ENCODE data around the gene NBEA. TPM values are rescaled to one million over a fixed set of nuclear protein-coding genes. Genes with fewer than 3 reads are reported as not detected.
"Not testable (repeated sequence)": the region's sequence is repeated elsewhere in the genome, so short reads cannot be mapped to it uniquely, and the experiment has no call there.

The NBEA gene
- total RNA-seq, 1 donor from 2014 or later, result 0.18 TPM

DNA sequence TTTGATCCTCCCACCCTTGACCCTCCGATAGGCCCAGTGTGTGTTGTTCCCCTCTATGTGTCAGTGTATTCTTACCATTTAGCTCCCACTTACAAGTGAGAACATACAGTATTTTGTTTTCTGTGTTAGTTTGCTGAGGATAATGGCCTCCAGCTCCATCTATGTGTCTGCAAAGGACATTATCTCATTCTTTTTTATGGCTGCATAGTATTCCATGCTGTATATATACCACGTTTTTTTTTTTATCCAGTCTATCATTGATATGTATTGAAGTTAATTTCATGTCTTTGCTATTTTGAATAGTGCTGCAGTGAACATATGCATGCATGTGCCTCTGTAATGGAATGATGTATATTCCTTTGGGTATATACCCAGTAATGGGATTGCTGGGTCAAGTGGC lies 27.5 kb downstream of the NBEA start:
- H3K9me3 Mint-ChIP-seq, result peaks cover 24% of the 10 kb centered on the region
- H3K4me1 Mint-ChIP-seq (ENCODE audit: low read depth); H3K27me3 Mint-ChIP-seq (ENCODE audit: insufficient read depth); DNase-seq (ENCODE audit: low spot score); intact Hi-C loops (cut with micrococcal nuclease); H3K36me3 Mint-ChIP-seq (ENCODE audit: low read depth); H3K4me3 Mint-ChIP-seq; H3K27ac Mint-ChIP-seq: not testable (repeated sequence)

DNA sequence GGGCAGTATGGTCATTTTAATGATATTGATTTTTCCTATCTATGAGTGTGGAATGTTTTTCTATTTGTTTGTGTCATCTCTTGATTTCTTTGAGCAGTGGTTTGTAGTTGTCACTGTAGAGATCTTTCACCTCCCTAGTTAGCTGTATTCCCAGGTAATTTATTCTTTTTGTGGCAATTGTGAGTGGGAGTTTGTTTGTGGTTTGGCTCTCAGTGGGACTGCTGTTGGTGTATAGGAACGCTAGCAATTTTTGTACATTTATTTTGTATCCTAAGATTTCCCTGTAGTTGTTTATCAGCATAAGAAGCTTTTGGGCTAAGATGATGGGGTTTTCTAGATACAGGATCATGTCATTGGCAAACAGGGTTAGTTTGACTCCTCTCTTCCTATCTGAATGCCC lies 28.9 kb downstream of the NBEA start:
- Mint-ChIP-seq H3K4me1 (ENCODE audit: low read depth) (no peaks in the 10 kb centered on the region), H3K27ac (no peak overlapping the region), H3K27me3 (ENCODE audit: insufficient read depth) (peaks cover 2% of the 10 kb centered on the region), H3K9me3 (peaks cover 30% of the 10 kb centered on the region), H3K4me3 (no peak overlapping the region), H3K36me3 (ENCODE audit: low read depth) (no peaks in the 10 kb centered on the region)
- DNase-seq (ENCODE audit: low spot score), result no peak
- intact Hi-C loops (cut with micrococcal nuclease), result no loop called here

DNA sequence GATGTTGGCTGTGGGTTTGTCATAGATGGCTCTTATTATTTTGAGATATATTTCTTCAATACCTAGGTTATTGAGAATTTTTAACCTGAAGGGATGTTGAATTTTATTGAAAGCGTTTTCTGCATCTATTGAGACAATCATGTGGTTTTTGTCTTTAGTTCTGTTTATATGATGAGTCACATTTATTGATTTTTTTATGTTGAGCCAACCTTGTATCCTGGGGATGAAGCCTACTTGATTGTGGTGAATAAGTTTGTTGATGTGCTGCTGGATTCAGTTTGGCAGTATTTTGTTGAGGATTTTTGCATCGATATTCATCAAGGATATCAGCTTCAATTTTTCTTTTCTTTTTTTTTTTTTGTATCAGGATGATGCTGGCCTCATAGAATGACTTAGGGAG lies 29.4 kb downstream of the NBEA start:
- Mint-ChIP-seq H3K27me3 (ENCODE audit: insufficient read depth) (peaks cover 2% of the 10 kb centered on the region), H3K36me3 (ENCODE audit: low read depth) (no peaks in the 10 kb centered on the region), H3K4me3 (no peak overlapping the region), H3K27ac (no peak overlapping the region), H3K9me3 (peaks cover 30% of the 10 kb centered on the region), H3K4me1 (ENCODE audit: low read depth) (no peaks in the 10 kb centered on the region)
- DNase-seq (ENCODE audit: low spot score), result no peak
- intact Hi-C loops (cut with micrococcal nuclease), result no loop called here

DNA sequence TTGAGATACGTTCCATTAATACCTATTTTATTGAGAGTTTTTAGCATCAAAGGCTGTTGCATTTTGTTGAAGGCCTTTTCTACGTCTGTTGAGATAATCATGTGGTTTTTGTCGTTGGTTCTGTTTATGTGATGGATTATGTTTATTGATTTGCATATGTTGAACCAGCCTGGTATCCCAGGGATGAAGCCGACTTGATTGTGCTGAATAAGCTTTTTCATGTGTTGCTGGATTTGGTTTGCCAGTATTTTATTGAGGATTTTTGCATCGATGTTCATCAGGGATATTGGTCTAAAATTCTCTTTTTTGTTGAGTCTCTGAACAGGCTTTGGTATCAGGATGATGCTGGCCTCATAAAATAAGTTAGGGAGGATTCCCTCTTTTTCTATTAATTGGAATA lies 43.1 kb downstream of the NBEA start:
- intact Hi-C loops (cut with micrococcal nuclease); H3K27ac Mint-ChIP-seq; H3K4me3 Mint-ChIP-seq; H3K36me3 Mint-ChIP-seq (ENCODE audit: low read depth); H3K4me1 Mint-ChIP-seq (ENCODE audit: low read depth); H3K27me3 Mint-ChIP-seq (ENCODE audit: insufficient read depth); DNase-seq (ENCODE audit: low spot score): not testable (repeated sequence)
- H3K9me3 Mint-ChIP-seq, result peaks cover 30% of the 10 kb centered on the region

DNA sequence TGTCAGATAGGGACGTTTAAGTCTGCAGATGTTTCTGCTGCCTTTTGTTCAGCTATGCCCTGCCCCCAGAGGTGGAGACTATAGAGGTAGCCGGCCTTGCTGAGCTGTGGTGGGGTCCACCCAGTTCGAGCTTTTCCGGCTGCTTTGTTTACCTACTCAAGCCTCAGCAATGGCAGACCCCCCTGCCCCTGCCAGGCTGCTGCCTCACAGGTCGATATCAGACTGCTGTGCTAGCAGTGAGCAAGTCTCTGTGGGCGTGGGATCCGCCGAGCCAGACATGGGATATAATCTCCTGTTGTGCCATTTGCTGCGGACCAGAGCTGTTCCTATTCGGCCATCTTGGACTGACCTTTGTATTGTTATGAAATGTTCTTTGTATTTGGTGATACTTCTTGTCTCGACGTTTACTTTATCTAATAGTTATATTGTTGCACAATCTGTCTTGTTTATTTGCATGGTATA lies 46.3 kb downstream of the NBEA start:
- H3K36me3 Mint-ChIP-seq (ENCODE audit: low read depth), result no peaks in the 10 kb centered on the region
- H3K4me1 Mint-ChIP-seq (ENCODE audit: low read depth), result no peaks in the 10 kb centered on the region
- no peak for DNase-seq (ENCODE audit: low spot score)
- H3K9me3 Mint-ChIP-seq, result peaks cover 47% of the 10 kb centered on the region
- no peak overlapping the region for H3K27ac Mint-ChIP-seq
- intact Hi-C loops (cut with micrococcal nuclease), result no loop called here
- no peaks in the 10 kb centered on the region for H3K27me3 Mint-ChIP-seq (ENCODE audit: insufficient read depth)
- H3K4me3 Mint-ChIP-seq, result no peak overlapping the region

DNA sequence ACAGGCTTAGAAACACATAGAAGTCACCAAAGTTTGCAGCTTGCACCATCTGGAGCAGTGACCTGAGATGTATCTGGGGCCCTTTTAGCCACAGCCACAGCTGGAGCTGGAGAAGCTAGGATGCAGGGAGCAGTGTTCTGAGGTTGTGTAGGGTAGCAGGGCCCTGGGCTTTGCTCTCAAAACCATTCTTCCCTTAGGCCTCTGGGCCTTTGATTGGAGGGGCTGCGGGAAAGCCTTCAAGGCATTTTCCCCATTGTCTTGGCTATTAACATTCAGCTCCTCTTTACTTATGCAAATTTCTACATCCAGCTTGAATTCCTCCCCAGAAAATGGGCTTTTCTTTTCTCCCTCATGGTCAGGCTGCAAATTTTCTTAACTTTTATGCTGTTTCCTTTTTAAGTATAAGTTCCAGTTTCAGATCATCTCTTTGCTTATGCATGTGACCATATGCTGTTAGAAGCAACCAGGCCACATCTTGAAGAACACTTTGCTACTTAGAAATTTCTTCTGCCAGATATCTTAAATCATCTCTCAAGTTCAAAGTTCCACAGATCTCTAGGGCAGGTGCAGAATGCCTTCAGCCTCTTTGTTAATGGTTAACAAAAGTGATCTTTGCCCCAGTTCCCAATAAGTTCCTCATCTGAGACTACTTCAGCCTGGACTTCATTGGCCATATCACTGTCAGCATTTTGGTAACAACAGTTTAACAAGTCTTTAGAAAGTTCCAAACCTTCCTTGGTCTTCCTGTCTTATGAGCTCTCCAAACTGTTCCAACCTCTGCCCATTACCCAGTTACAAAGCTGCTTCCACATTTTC lies 48.5 kb downstream of the NBEA start:
- Mint-ChIP-seq H3K4me3 (no peak overlapping the region), H3K27ac (no peak overlapping the region), H3K27me3 (ENCODE audit: insufficient read depth) (no peaks in the 10 kb centered on the region), H3K9me3 (peaks cover 46% of the 10 kb centered on the region), H3K4me1 (ENCODE audit: low read depth) (no peaks in the 10 kb centered on the region), H3K36me3 (ENCODE audit: low read depth) (no peaks in the 10 kb centered on the region)
- intact Hi-C loops (cut with micrococcal nuclease), result no loop called here
- DNase-seq (ENCODE audit: low spot score), result no peak

DNA sequence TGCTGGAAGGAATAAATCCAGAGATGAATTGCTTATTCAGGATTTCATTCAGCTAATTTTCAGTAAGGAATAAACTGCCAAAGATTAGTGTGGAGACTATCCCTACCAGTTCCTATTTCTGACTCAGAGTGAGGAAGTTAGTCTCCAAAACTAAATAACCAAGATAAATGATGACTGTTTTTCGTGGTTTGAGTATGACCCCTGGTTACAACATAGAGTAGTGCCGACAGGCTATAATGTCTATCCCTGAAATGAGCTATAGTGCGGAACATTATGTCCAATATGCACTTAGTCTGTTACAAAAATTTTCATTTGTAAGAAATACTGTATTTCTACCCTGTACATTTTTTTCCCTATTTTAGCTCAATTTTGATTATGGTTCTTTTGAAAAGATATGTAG lies 51.4 kb downstream of the NBEA start:
- no peak overlapping the region for H3K4me3 Mint-ChIP-seq
- H3K9me3 Mint-ChIP-seq, result peaks cover 37% of the 10 kb centered on the region
- no peaks in the 10 kb centered on the region for H3K36me3 Mint-ChIP-seq (ENCODE audit: low read depth)
- H3K27me3 Mint-ChIP-seq (ENCODE audit: insufficient read depth), result no peaks in the 10 kb centered on the region
- no peaks in the 10 kb centered on the region for H3K4me1 Mint-ChIP-seq (ENCODE audit: low read depth)
- DNase-seq (ENCODE audit: low spot score), result no peak
- intact Hi-C loops (cut with micrococcal nuclease), result no loop called here
- no peak overlapping the region for H3K27ac Mint-ChIP-seq

DNA sequence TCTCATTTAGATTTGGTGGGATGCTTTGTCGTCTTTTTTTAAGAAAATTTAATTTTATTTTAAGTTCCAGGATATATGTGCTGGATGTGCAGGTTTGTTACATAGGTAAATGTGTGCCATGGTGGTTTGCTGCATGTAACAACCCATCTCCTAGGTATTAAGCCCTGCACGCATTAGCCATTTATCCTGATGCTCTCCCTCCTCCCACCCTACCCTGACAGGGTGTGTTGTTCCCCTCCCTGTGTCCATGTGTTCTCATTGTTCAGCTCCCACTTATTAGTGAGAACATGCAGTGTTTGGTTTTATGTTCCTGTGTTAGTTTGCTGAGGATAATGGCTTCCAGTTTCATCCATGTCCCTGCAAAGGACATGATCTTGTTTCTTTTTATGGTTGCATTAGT lies 61.7 kb downstream of the NBEA start:
- H3K4me3 Mint-ChIP-seq; H3K27me3 Mint-ChIP-seq (ENCODE audit: insufficient read depth); H3K27ac Mint-ChIP-seq; H3K4me1 Mint-ChIP-seq (ENCODE audit: low read depth); H3K9me3 Mint-ChIP-seq; DNase-seq (ENCODE audit: low spot score); intact Hi-C loops (cut with micrococcal nuclease); H3K36me3 Mint-ChIP-seq (ENCODE audit: low read depth): not testable (repeated sequence)

DNA sequence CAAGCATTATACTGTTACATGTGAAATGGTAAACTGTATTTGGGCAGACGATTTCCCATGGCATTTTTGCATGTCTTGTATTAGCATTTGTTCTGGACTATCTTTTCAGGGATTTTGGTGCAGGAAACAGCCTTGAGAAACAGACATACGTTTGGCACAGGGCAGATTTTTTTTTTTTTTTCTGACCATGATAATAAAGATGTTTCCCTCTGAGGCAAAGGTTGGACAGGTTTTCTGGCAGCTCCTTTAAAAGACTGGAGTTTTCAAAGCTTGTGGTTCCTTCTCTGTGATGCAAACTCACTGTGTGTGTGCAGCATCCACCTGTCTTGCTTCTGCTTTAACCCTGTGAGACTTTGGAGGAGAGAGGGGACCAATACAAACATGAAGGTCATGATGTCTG lies 63.0 kb downstream of the NBEA start:
- Mint-ChIP-seq H3K9me3 (no peaks in the 10 kb centered on the region), H3K36me3 (ENCODE audit: low read depth) (no peaks in the 10 kb centered on the region), H3K4me3 (no peak overlapping the region), H3K4me1 (ENCODE audit: low read depth) (no peaks in the 10 kb centered on the region), H3K27me3 (ENCODE audit: insufficient read depth) (no peaks in the 10 kb centered on the region), H3K27ac (no peak overlapping the region)
- no peak for DNase-seq (ENCODE audit: low spot score)
- intact Hi-C loops (cut with micrococcal nuclease), result no loop called here

DNA sequence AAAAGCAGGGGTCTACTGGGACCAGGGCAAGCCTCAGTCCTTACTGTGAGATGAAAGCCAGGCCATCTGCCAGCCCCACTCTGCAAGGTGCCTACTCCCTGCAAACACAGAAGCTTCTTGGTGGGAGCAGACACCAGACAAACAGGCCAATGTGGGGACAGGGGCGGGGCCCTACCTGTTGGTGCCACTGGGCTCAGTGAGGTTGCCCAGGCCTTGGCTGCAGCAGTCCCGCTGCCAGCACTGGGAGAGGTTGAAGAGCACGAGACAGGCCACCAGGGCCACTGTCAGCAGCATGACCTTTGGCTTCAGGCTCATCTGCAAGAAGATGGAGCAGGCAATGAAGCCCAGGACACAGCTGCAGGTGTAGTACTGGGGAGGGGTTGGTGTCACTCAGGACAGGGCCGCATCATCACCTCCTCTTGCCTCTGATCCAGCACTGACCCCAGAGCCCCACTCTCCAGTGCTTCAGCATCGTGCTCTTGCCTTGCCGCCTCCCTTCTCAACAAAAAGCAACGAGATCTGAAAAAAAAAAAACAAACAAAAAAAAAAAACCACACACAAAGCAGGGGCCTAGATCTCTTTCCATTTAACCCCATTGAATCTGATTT lies 72.6 kb downstream of the NBEA start:
- intact Hi-C loops (cut with micrococcal nuclease), result no loop called here
- no peaks in the 10 kb centered on the region for H3K4me1 Mint-ChIP-seq (ENCODE audit: low read depth)
- H3K4me3 Mint-ChIP-seq, result no peak overlapping the region
- no peaks in the 10 kb centered on the region for H3K27me3 Mint-ChIP-seq (ENCODE audit: insufficient read depth)
- H3K36me3 Mint-ChIP-seq (ENCODE audit: low read depth), result no peaks in the 10 kb centered on the region
- no peaks in the 10 kb centered on the region for H3K9me3 Mint-ChIP-seq
- H3K27ac Mint-ChIP-seq, result no peak overlapping the region
- DNase-seq (ENCODE audit: low spot score), result no peak

DNA sequence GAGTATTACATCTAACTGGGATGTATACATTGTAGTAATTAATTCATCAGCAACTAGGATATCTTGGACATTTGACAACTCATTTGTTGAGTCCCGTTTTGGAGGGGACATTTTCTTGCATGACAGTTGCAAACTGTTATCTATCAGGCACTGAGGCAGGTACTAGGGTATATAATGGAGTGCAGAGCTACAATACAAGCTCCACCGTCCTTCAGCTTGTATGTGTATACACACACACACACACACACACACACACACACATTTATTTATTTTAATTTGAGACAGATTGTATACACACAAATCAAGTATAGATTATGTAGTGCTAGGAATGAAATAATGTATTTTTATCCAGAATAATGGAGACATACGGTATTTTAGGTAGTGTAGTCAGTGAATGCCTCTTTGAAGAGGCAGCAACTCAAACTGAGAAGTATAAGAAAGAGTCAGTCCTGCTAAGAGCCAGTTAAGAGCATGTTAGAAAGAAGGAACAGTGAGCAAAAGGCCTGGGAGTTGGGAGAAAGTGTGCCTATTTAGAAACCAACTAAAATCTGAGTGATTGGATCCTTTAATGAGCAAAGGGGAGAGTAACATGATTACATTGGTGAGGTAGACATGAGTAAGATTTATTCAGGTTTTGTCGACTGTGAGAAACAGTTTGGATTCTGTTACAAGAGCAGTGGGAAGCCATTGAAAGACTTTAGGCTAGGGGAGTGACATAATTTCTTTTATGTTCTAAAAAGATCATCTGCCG lies 74.5 kb downstream of the NBEA start:
- Mint-ChIP-seq H3K4me3 (no peak overlapping the region), H3K36me3 (ENCODE audit: low read depth) (no peaks in the 10 kb centered on the region), H3K9me3 (peaks cover 2% of the 10 kb centered on the region), H3K27ac (no peak overlapping the region), H3K27me3 (ENCODE audit: insufficient read depth) (no peaks in the 10 kb centered on the region), H3K4me1 (ENCODE audit: low read depth) (no peaks in the 10 kb centered on the region)
- intact Hi-C loops (cut with micrococcal nuclease), result no loop called here
- no peak for DNase-seq (ENCODE audit: low spot score)

DNA sequence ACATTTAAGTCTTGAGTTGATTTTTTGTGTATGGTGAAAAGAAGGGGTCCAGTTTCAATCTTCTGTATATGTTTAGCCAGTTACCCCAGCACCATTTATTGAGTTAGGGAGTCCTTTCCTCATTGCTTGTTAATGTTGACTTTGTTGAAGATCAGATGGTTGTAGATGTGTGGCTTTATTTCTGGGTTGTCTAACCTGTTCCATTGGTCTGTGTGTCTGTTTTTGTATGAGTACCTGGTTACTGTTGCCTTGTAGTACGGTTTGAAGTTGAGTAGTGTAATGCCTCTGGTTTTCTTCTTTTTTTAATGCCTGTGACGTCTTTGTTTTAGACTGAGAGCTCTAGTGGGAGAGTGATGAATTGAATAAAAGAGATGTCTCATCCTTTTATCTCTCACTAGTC lies 83.2 kb downstream of the NBEA start:
- Mint-ChIP-seq H3K4me3 (no peak overlapping the region), H3K27ac (no peak overlapping the region), H3K9me3 (peaks cover 14% of the 10 kb centered on the region), H3K36me3 (ENCODE audit: low read depth) (no peaks in the 10 kb centered on the region), H3K27me3 (ENCODE audit: insufficient read depth) (no peaks in the 10 kb centered on the region), H3K4me1 (ENCODE audit: low read depth) (no peaks in the 10 kb centered on the region)
- intact Hi-C loops (cut with micrococcal nuclease), result no loop called here
- no peak for DNase-seq (ENCODE audit: low spot score)

DNA sequence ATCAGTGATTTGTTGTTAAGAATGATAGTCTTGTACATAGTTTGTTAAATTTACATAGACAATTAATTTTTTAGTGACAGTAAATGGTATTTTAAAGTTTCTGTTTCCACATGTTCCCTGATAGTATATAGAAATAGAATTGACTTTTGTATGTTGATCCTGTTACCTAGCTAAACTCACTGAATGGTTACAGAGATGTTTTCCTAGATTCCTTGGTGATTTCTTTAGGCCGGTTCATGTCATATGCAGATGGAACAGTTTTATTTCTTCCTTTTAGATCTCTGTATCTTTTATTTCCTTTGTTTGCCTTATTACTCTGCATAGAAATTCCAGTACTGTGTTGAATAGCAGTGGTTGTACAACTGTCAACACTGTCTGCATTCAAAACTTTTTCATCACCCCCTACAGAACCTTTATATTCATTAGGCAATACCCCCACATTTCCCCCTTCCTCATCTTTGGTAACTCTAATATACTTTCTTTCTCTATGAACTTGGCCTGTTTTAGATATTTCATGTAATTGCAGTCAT lies 86.3 kb downstream of the NBEA start:
- H3K4me3 Mint-ChIP-seq, result no peak overlapping the region
- H3K36me3 Mint-ChIP-seq (ENCODE audit: low read depth), result no peaks in the 10 kb centered on the region
- H3K27me3 Mint-ChIP-seq (ENCODE audit: insufficient read depth), result no peaks in the 10 kb centered on the region
- DNase-seq (ENCODE audit: low spot score), result no peak
- intact Hi-C loops (cut with micrococcal nuclease), result no loop called here
- no peak overlapping the region for H3K27ac Mint-ChIP-seq
- H3K9me3 Mint-ChIP-seq, result peaks cover 19% of the 10 kb centered on the region
- H3K4me1 Mint-ChIP-seq (ENCODE audit: low read depth), result no peaks in the 10 kb centered on the region
